A673 (cell line): ENCODE data around the gene CHADL. TPM values are rescaled to one million over a fixed set of nuclear protein-coding genes. Genes with fewer than 3 reads are reported as not detected.
A peak's percentile ranks its signal among the peaks of the same experiment; 100 is the strongest.

Experiments used
- BruUV-seq: library from RNA; stranded (reverse); fragments of 400-500 nt; replicated peaks from 2 replicates; lab custom pipeline; 2021; lab: Mats Ljungman, UMichigan
- CTCF ChIA-PET: fragments of 300-600 bp; sonication (Branson Sonifier 250); formaldehyde crosslinking; loops from one replicate; lab custom pipeline; 2022; ENCODE audit warnings: antibody characterized with exemption; lab: Charles Lee
- POLR2A ChIA-PET: fragments of 300-600 bp; sonication (Branson Sonifier 250); formaldehyde crosslinking; loops from one replicate; lab custom pipeline; 2022; ENCODE audit warnings: antibody characterized with exemption; ENCODE audit not compliant: low non-redundant PET; lab: Charles Lee
- DNase-seq: peaks from one replicate; pipeline ENCODE4 v3.0.0-alpha.2; 2015; ENCODE audit warnings: low spot score
- H3K27ac ChIP-seq: fragments of 200-600 bp; sonication (generic); 2 replicates; pipeline ENCODE4 v1.5.1; 2016; ENCODE audit warnings: mixed run types, low read depth, mild to moderate bottlenecking, mixed read lengths, antibody characterized with exemption, low read length; ENCODE audit not compliant: poor library complexity, severe bottlenecking
- H3K27me3 ChIP-seq: fragments of 200-600 bp; sonication (generic); replicated peaks from 2 replicates; pipeline ENCODE4 v1.6.1; 2017; ENCODE audit warnings: mixed run types, low read depth, mild to moderate bottlenecking, mixed read lengths, antibody characterized with exemption, low read length; ENCODE audit not compliant: insufficient read depth, poor library complexity
- H3K36me3 ChIP-seq: fragments of 200-600 bp; sonication (generic); 2 replicates; pipeline ENCODE4 v1.6.1; 2016; ENCODE audit warnings: mixed run types, mild to moderate bottlenecking, mixed read lengths, antibody characterized with exemption, low read length; ENCODE audit not compliant: insufficient read depth, poor library complexity, severe bottlenecking
- H3K4me1 ChIP-seq: fragments of 200-600 bp; sonication (generic); 2 replicates; pipeline ENCODE4 v1.6.1; 2017; ENCODE audit warnings: mixed run types, mild to moderate bottlenecking, mixed read lengths, antibody characterized with exemption, low read length; ENCODE audit not compliant: insufficient read depth, poor library complexity, severe bottlenecking
- H3K4me3 ChIP-seq: fragments of 200-600 bp; sonication (generic); 2 replicates; pipeline ENCODE4 v1.5.1; 2016; ENCODE audit warnings: low read depth, mixed run types, mild to moderate bottlenecking, mixed read lengths, low read length; ENCODE audit not compliant: poor library complexity, severe bottlenecking
- H3K9me3 ChIP-seq: fragments of 200-600 bp; sonication (generic); 2 replicates; pipeline ENCODE4 v1.6.1; 2016; ENCODE audit warnings: mixed run types, low read depth, mild to moderate bottlenecking, mixed read lengths, antibody characterized with exemption, low read length; ENCODE audit not compliant: poor library complexity, severe bottlenecking
- CTCF ChIP-seq: fragments of 300-800, 200-600 bp; sonication (generic); conservative IDR thresholded peaks from 2 replicates; pipeline ENCODE4 v1.5.1; 2017; ENCODE audit warnings: low read depth, mild to moderate bottlenecking, antibody characterized with exemption, low read length, moderate library complexity, mixed read lengths
- EZH2 ChIP-seq: fragments of 200-600 bp; sonication (generic); IDR thresholded peaks from 2 replicates; pipeline ENCODE4 v1.6.1; 2017; ENCODE audit warnings: borderline replicate concordance, low read depth, mild to moderate bottlenecking, mixed read lengths, antibody characterized with exemption, low read length; ENCODE audit not compliant: poor library complexity, severe bottlenecking
- intact Hi-C: fragments of 100-400 bp; cut with micrococcal nuclease; formaldehyde crosslinking; loops from one replicate; pipeline ENCODE4 v1.10.0; 2022; ENCODE audit not compliant: unreplicated experiment
- total RNA-seq: library from RNA; stranded (reverse); gene quantifications from 2 replicates; pipeline ENCODE4 v1.2.3, GENCODE V29; 2021

CHADL gene
- total RNA-seq, 1 experiment from 2014 or later: not detected

DNA sequence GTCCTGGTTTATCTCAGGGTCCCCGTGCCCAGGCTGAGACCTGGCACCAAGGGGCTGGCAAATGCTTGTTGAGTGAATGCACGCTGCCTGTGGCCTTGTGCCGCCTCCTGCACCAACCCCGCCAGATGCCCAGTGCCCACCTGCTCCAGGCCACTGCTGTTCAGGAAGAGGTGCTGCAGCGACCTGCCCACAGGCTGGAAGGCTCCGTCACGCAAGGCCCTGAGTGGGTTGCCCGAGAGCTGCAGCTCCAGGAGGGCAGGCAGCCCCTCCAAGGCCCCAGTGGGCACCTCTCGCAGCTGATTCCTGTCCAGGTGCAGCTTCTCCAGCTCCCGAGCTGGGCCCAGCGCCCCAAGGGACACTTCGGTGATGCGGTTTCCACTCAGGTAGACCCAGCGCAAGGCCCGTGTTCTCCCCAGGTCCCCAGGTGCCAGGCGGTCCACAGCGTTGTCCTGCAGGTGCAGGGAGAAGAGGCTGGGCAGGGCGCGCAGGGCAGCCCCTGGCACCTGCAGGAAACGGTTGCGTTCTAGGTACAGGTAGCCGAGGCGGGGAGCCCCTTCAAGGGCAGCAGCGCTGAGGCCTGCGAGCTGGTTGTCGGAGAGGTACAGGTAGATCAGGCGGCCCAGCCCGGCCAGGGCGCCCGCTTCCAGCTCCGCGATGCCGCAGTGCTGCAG is 3.6 kb downstream of the CHADL start:
- TF ChIP-seq CTCF (no peak; the same call in 1 of the 2 replicates), EZH2 (no peak)
- CTCF ChIA-PET: interaction anchor here (0.6 to 1.9 kb wide), 3 partner anchors 262 to 314 kb away, joined by 3 to 12 read pairs (median 6); partner anchors contain the start of gene RBX1
- H3K4me1 ChIP-seq: no peaks in the 10 kb centered on the region
- H3K4me3 ChIP-seq: peak overlapping the region; percentile 31
- H3K27ac ChIP-seq: no peak overlapping the region
- H3K36me3 ChIP-seq: no peaks in the 10 kb centered on the region
- no peaks in the 10 kb centered on the region for H3K9me3 ChIP-seq
- no peak for DNase-seq
- POLR2A ChIA-PET: no interaction called here
- H3K27me3 ChIP-seq: no peaks in the 10 kb centered on the region
- BruUV-seq: no TSS peak
- intact Hi-C loops: no loop called here

- H3K4me3 ChIP-seq: no peak overlapping the region
- no peaks in the 10 kb centered on the region for H3K4me1 ChIP-seq
- TF ChIP-seq EZH2 (no peak), CTCF (no peak)
- POLR2A ChIA-PET: no interaction called here
- no peaks in the 10 kb centered on the region for H3K27me3 ChIP-seq
- DNase-seq: no peak
- intact Hi-C loops: no loop called here
- BruUV-seq: no TSS peak
- H3K27ac ChIP-seq: no peak overlapping the region
- H3K9me3 ChIP-seq: no peaks in the 10 kb centered on the region
- H3K36me3 ChIP-seq: no peaks in the 10 kb centered on the region
- CTCF ChIA-PET: no interaction called here
These were observed 5.7 kb downstream of the CHADL start for GRCh38 chr22:41234815-41235695.

DNA sequence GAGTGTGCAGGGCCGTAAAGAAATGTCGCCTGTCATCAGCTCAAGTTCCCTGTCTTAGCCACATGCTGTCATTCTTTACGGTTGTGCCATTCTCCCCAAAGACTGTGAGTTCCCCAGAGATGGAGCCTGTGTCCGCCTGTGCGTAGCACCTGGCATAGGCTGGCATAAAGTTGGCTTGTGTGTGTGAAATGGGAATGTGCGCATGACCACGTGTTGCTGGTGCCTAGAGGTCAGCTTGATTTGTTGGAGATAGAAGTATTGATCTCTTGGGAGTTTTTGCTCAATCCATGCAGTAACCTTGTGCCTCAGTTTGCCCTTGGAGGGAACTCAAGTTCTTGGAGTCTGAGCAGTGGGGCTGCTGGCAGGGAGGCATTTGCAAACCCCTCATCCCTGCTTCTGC is 9.4 kb downstream of the CHADL start:
- ChIA-PET POLR2A (no interaction called here), CTCF (interaction anchor here (0.8 kb wide), 1 partner anchor 13 kb away, joined by 3 read pairs; no protein-coding TSS in a partner anchor)
- DNase-seq: no peak
- H3K4me1 ChIP-seq: no peaks in the 10 kb centered on the region
- no peak overlapping the region for H3K27ac ChIP-seq
- H3K27me3 ChIP-seq: no peaks in the 10 kb centered on the region
- no TSS peak for BruUV-seq
- H3K4me3 ChIP-seq: no peak overlapping the region
- peaks cover 17% of the 10 kb centered on the region for H3K36me3 ChIP-seq
- no peaks in the 10 kb centered on the region for H3K9me3 ChIP-seq
- TF ChIP-seq CTCF (no peak), EZH2 (no peak)
- intact Hi-C loops: no loop called here
